GM21526 (cell line): ENCODE results near the gene MED17.
"Not testable (repeated sequence)": the region's sequence is repeated elsewhere in the genome, so short reads cannot be mapped to it uniquely, and the experiment has no call there.

Experiments
- ATAC-seq: cut with Tn5 transposase; IDR thresholded peaks from one replicate; pipeline ENCODE4 v1.9.1; 2021; ENCODE audit warnings: moderate library complexity; ENCODE audit not compliant: unreplicated experiment, low FRiP score

MED17 gene

DNA sequence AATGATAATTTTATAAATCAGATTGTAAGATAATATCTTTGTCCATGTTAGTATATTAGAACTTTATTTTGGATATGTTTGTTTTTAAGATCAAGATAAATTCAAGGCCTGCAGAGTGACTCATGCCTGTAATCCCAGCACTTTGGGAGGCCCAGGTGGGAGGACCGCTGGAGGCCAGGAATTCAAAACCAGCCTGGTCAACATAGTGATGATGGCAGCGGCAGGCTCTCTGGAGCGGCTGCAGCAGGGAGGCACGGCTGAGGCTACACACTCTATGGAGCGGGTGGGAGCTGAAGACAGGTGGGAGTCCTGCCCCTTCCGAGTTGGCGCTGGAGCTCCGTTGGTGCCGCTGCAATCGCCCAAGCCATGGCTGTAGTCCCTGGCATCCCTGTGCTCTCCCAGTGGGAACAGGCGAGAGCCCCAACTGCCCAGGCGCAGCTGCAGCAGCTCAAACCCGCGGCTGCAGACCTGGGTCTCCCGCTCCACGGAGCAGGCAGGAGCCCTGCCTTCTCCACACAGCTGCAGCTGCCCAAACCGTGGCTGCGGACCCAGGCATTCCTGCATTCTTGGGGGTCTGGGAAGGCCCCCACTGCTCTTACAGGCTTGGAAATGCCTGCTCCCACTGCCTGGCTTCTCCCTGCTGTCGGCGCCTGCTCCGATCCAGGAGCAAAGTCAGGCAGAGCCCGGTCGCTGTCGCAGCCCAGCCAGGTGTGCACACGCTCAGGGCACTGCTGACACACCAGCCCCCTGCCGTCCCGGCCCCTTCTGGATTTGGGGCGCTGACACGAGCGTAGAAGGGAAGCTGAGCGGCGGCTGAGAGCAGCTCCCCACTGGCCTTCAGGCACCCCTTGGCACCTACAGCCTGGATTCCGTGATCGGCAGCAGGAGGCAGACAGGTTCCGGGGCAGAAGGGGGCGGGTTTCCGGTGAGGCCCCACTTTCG lies 25.9 kb upstream of the MED17 start:
- ATAC-seq, result no peak

- ATAC-seq, result not testable (repeated sequence)
Measured at GRCh38 chr11:93759123-93759522, 25.0 kb upstream of the MED17 start.

GRCh38 chr11:93761910-93762309 lies 22.2 kb upstream of the MED17 start:
- ATAC-seq, result no peak

DNA sequence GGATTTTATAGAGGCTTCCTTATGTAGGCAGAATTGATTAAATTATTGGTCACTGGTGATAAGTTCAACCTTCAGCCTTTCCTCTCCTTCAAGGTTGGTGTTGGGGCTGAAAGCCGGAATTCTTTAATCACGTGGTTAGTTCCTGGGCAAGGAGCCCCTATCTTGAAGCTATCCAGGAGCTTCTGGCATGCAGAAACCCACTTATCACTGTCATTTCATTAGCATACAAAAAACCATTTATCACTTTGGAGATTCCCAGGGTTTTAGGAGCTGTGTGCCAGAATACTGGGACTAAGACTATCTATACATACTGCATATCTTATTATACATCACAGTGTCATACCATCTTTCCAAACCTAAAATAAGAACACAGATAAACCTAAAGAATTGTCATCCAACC lies 18.5 kb upstream of the MED17 start:
- no peak for ATAC-seq

DNA sequence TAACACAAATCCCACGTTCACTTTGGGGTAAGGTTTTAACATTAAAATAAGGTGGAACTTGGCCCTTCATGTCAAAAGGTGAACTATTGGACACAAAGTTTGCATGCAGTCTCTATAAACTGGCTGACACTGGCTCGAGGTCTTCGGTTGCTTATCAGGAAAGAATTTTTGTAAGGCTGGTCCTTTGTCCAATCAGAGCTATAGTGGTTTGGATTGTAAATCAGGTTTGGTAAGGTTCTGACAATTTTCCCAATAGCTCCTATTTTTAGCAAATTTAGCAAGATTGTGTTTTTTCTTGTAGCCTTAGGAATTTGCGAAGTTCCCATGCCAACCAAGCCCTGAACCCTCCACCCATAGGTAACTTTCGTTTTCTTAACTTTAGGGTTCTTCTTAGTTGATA lies 17.6 kb upstream of the MED17 start:
- ATAC-seq, result no peak

DNA sequence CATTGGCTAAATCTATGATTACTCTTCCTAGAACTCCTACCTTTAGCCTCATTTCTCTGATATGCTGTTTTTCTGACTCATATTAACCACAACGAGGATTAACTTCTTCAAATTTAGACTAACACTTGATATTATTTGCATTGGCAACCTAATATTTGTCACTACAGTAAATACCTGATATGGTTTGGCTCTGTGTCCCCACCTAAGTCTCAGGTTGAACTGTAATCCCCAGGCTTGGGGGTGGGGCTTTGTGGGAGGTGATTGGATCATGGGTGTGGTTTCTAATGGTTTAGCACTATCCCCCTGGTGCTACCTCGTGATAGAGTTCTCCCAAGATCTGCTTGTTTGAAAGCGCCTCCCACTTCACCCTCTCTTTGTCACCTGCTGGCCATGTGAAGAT lies 17.1 kb upstream of the MED17 start:
- ATAC-seq, result no peak

- no peak for ATAC-seq
Measured at GRCh38 chr11:93770160-93770559, 13.9 kb upstream of the MED17 start.

DNA sequence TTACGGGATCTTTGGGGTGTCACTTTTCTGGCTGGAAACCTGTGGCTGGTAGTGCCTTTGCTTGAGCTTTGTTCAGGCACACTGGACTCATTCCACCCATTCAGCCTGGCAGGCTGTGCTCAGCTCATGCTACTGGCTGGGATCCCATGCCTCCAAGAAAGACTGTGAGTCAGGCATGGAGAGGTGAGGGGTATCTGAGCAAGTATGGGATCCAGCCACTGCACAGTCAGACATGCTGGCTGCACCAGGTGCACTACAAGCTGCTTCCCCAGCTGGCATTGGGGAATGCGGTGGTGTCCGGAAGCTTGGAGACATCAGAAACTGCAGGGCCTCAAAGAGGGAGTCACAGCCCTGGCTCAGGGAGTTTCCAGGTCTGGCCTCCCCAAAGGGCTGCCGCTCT lies 12.0 kb upstream of the MED17 start:
- ATAC-seq, result no peak

- ATAC-seq, result no peak
Measured at GRCh38 chr11:93773045-93773477, 11.0 kb upstream of the MED17 start.

GRCh38 chr11:93773601-93774200 lies 10.4 kb upstream of the MED17 start:
- no peak for ATAC-seq

- not testable (repeated sequence) for ATAC-seq
Measured at GRCh38 chr11:93774560-93774959, 9.5 kb upstream of the MED17 start.

GRCh38 chr11:93775289-93775688 lies 8.8 kb upstream of the MED17 start:
- no peak for ATAC-seq

- no peak for ATAC-seq
Measured at GRCh38 chr11:93783362-93783761, 720 bp upstream of the MED17 start.

DNA sequence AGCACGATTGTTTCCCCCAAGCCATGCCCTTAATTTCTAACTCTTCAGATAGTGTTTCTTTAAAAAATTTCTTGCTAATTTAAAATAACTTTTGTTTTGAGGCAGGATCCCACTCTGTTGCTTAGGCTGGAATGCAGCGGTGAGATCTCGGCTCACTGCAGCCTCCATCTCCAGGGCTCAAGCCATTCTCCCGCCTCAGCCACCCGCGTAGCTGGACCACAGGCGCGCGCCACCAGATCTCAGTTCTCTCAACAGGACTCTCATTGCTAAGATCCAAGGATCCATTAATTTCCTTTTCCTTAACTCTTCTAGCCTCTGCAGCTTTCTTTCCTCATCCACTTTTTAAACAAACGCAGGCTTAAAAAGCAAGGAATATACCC lies 327 bp upstream of the MED17 start:
- peak; percentile 47 for ATAC-seq

GRCh38 chr11:93784935-93785360 lies 866 bp downstream of the MED17 start:
- peak; percentile 37 for ATAC-seq

GRCh38 chr11:93791493-93791892 lies 7.4 kb downstream of the MED17 start:
- ATAC-seq, result no peak

DNA sequence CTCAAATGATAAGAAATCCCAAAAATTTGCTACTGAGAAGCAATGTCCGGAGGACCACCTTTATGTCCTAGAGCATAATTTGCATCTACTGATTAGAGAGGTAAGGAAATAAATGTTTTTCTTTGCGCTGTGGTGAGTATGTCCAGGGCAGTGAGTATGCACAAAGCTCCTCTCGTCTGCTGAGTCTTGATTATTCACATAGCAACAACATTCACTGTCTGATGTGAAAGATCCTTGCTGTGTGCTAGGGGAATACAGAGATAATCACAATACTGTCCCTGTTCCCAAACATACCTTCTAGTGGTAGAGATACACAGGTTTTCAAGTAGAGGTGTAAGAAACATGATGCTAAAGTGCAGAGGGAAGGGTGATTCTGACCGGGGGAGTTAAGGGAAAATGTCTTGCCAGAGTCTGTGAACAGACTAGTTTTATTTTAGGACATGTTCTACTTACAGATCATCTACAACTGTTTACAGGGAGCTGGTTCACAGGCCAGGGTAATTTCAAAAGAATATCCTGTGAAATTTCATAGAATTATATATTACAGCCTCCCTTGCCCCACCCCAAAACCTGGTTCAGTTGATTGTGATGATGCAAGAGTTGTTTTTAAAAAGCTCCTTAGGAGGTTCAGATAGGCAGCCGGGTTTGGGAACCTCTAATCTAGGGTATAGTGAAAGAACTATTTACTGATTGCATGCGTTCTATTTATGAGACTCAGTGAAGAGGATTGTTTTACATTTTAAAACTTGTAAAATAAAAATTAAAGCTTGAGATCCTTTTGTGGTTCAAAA lies 12.6 kb downstream of the MED17 start:
- no peak for ATAC-seq

DNA sequence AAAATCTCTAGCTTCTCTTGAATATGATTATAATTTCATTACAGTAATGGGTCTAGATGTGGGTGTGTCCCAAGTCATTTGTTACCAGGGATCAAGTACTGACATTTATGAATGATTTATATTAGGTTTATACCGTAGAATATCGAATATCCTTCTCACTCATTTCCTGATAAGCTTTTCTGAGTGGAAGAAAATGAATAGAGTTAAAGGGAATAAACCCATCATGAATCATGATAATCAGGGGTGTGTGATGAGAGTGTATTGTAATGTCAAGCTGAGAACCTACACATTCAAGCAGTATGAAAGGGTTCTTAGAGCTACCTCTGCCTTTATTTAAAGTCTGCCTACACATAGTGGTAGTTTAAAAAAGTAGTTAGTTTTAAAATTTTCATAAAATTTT lies 17.3 kb downstream of the MED17 start:
- no peak for ATAC-seq

DNA sequence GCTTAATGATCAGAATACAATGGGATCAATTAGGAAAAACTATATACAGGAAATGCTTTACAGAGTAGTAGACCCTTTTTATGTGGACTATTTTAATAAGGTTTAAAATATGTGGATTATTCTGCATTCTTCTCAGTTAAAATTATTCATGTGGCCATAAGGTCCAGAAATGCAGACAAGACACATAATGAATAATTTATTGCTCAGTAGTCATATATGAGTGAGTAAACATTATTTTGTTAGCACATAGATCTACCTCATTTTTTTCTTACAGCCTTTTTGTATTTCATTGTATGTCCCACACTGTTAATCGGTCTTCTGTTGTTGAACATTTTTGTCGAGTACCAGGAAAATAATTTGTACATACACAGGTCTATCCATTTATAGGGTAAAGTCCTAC lies 20.8 kb downstream of the MED17 start:
- no peak for ATAC-seq

- ATAC-seq, result no peak
Measured at GRCh38 chr11:93807980-93808379, 23.9 kb downstream of the MED17 start.

- no peak for ATAC-seq
Measured at GRCh38 chr11:93813974-93814373, 29.9 kb downstream of the MED17 start.
